Measurements from ENCODE around the gene MLLT1.

GRCh38 chr19:6209680-6210079 lies 70.1 kb downstream of the MLLT1 start:
- TF ChIP-seq EZH2phosphoT487 (IDR thresholded peaks at IDR 0.05; ENCODE audit: low read depth) (no peak), CTCF (IDR thresholded peaks at IDR 0.05; ENCODE audit: low read depth, low read length) (no peak)
